Activated naive CD4-positive, alpha-beta T cell treated with anti-CD3 and anti-CD28 coated beads, Interleukin-2, amount 10 ng/mL, durations not matched to agents 7 days and 5 days (primary cell): ENCODE data around the gene EEFSEC.

ENCODE experiments used
- CTCF ChIA-PET: fragments of 350-600 bp; sonication (Branson Sonifier 250); formaldehyde crosslinking; loops from one replicate; lab custom pipeline; 2021; ENCODE audit warnings: antibody characterized with exemption; lab: Charles Lee
- DNase-seq: peaks from one replicate; pipeline ENCODE4 v3.0.0-alpha.2; 2020
- H3K27ac Mint-ChIP-seq: one replicate; pipeline ENCODE4 v1.8.0; 2021; ENCODE audit warnings: mild to moderate bottlenecking, moderate library complexity, mixed read lengths
- H3K27me3 Mint-ChIP-seq: one replicate; pipeline ENCODE4 v1.8.0; 2021; ENCODE audit warnings: mild to moderate bottlenecking, mixed read lengths
- H3K36me3 Mint-ChIP-seq: one replicate; pipeline ENCODE4 v1.8.0; 2021; ENCODE audit warnings: mixed read lengths
- H3K4me1 Mint-ChIP-seq: one replicate; pipeline ENCODE4 v1.8.0; 2021; ENCODE audit warnings: mixed read lengths
- H3K4me3 Mint-ChIP-seq: one replicate; pipeline ENCODE4 v1.8.0; 2021; ENCODE audit warnings: mild to moderate bottlenecking, moderate library complexity, mixed read lengths
- H3K9me3 Mint-ChIP-seq: one replicate; pipeline ENCODE4 v1.8.0; 2021; ENCODE audit warnings: mixed read lengths

EEFSEC gene

GRCh38 chr3:128404276-128405068 is 251.2 kb downstream of the EEFSEC start:
- CTCF ChIA-PET, result interaction anchor here (1.6 kb wide), 1 partner anchor 21 kb away, joined by 4 read pairs; no protein-coding TSS in a partner anchor
- no peak overlapping the region for H3K27ac Mint-ChIP-seq
- no peaks in the 10 kb centered on the region for H3K4me1 Mint-ChIP-seq
- DNase-seq, result no peak
- no peaks in the 10 kb centered on the region for H3K9me3 Mint-ChIP-seq
- no peaks in the 10 kb centered on the region for H3K36me3 Mint-ChIP-seq
- H3K4me3 Mint-ChIP-seq, result no peak overlapping the region
- no peaks in the 10 kb centered on the region for H3K27me3 Mint-ChIP-seq

- Mint-ChIP-seq H3K9me3 (no peaks in the 10 kb centered on the region), H3K27me3 (no peaks in the 10 kb centered on the region), H3K27ac (no peak overlapping the region), H3K4me3 (no peak overlapping the region), H3K36me3 (no peaks in the 10 kb centered on the region), H3K4me1 (no peaks in the 10 kb centered on the region)
- no peak for DNase-seq
- CTCF ChIA-PET, result interaction anchor here (1.6 kb wide), 1 partner anchor 20 kb away, joined by 4 read pairs; no protein-coding TSS in a partner anchor
Observed at GRCh38 chr3:128405554-128406277, 252.4 kb downstream of the EEFSEC start.

GRCh38 chr3:128407247-128407646 is 254.0 kb downstream of the EEFSEC start:
- Mint-ChIP-seq H3K36me3 (no peaks in the 10 kb centered on the region), H3K27me3 (no peaks in the 10 kb centered on the region), H3K4me1 (no peaks in the 10 kb centered on the region), H3K27ac (no peak overlapping the region), H3K9me3 (no peaks in the 10 kb centered on the region), H3K4me3 (no peak overlapping the region)
- CTCF ChIA-PET, result interaction anchor here (1.3 kb wide), 1 partner anchor 312 kb away, joined by 3 read pairs; no protein-coding TSS in a partner anchor
- no peak for DNase-seq

- Mint-ChIP-seq H3K9me3 (no peaks in the 10 kb centered on the region), H3K27me3 (no peaks in the 10 kb centered on the region), H3K4me1 (no peaks in the 10 kb centered on the region), H3K4me3 (no peak overlapping the region), H3K27ac (no peak overlapping the region), H3K36me3 (no peaks in the 10 kb centered on the region)
- CTCF ChIA-PET, result interaction anchor here (0.5 to 0.7 kb wide), 2 partner anchors 30 to 185 kb away, joined by 3 read pairs; no protein-coding TSS in a partner anchor
- DNase-seq, result no peak
Observed at GRCh38 chr3:128408012-128408692, 254.9 kb downstream of the EEFSEC start.

GRCh38 chr3:128408693-128409623 is 255.7 kb downstream of the EEFSEC start:
- CTCF ChIA-PET, result interaction anchor here (0.5 to 0.7 kb wide), 2 partner anchors 29 to 186 kb away, joined by 3 read pairs; no protein-coding TSS in a partner anchor
- Mint-ChIP-seq H3K36me3 (no peaks in the 10 kb centered on the region), H3K27me3 (no peaks in the 10 kb centered on the region), H3K27ac (no peak overlapping the region), H3K4me1 (no peaks in the 10 kb centered on the region), H3K4me3 (no peak overlapping the region), H3K9me3 (no peaks in the 10 kb centered on the region)
- no peak for DNase-seq

GRCh38 chr3:128409624-128410581 is 256.6 kb downstream of the EEFSEC start:
- no peaks in the 10 kb centered on the region for H3K9me3 Mint-ChIP-seq
- no peak overlapping the region for H3K27ac Mint-ChIP-seq
- H3K4me3 Mint-ChIP-seq, result no peak overlapping the region
- H3K4me1 Mint-ChIP-seq, result no peaks in the 10 kb centered on the region
- no peaks in the 10 kb centered on the region for H3K36me3 Mint-ChIP-seq
- CTCF ChIA-PET, result no interaction called here
- DNase-seq, result no peak
- H3K27me3 Mint-ChIP-seq, result no peaks in the 10 kb centered on the region

- Mint-ChIP-seq H3K36me3 (no peaks in the 10 kb centered on the region), H3K27ac (no peak overlapping the region), H3K9me3 (no peaks in the 10 kb centered on the region), H3K4me1 (no peaks in the 10 kb centered on the region), H3K27me3 (no peaks in the 10 kb centered on the region), H3K4me3 (no peak overlapping the region)
- no peak for DNase-seq
- CTCF ChIA-PET, result no interaction called here
Observed at GRCh38 chr3:128410669-128411573, 257.6 kb downstream of the EEFSEC start.

GRCh38 chr3:128411574-128412064 is 258.3 kb downstream of the EEFSEC start:
- no peak overlapping the region for H3K27ac Mint-ChIP-seq
- H3K36me3 Mint-ChIP-seq, result no peaks in the 10 kb centered on the region
- H3K27me3 Mint-ChIP-seq, result no peaks in the 10 kb centered on the region
- no peak for DNase-seq
- CTCF ChIA-PET, result no interaction called here
- H3K9me3 Mint-ChIP-seq, result no peaks in the 10 kb centered on the region
- H3K4me3 Mint-ChIP-seq, result no peak overlapping the region
- no peaks in the 10 kb centered on the region for H3K4me1 Mint-ChIP-seq

- Mint-ChIP-seq H3K4me3 (no peak overlapping the region), H3K27me3 (no peaks in the 10 kb centered on the region), H3K4me1 (no peaks in the 10 kb centered on the region), H3K27ac (no peak overlapping the region), H3K36me3 (no peaks in the 10 kb centered on the region), H3K9me3 (no peaks in the 10 kb centered on the region)
- no peak for DNase-seq
- CTCF ChIA-PET, result no interaction called here
Observed at GRCh38 chr3:128412180-128413002, 259.1 kb downstream of the EEFSEC start.

GRCh38 chr3:128413003-128413370 is 259.7 kb downstream of the EEFSEC start:
- H3K27ac Mint-ChIP-seq, result no peak overlapping the region
- no peaks in the 10 kb centered on the region for H3K27me3 Mint-ChIP-seq
- CTCF ChIA-PET, result no interaction called here
- no peaks in the 10 kb centered on the region for H3K4me1 Mint-ChIP-seq
- no peaks in the 10 kb centered on the region for H3K9me3 Mint-ChIP-seq
- H3K36me3 Mint-ChIP-seq, result no peaks in the 10 kb centered on the region
- DNase-seq, result no peak
- no peak overlapping the region for H3K4me3 Mint-ChIP-seq

- H3K4me1 Mint-ChIP-seq, result no peaks in the 10 kb centered on the region
- DNase-seq, result no peak
- CTCF ChIA-PET, result no interaction called here
- no peak overlapping the region for H3K4me3 Mint-ChIP-seq
- H3K27me3 Mint-ChIP-seq, result no peaks in the 10 kb centered on the region
- H3K36me3 Mint-ChIP-seq, result no peaks in the 10 kb centered on the region
- no peaks in the 10 kb centered on the region for H3K9me3 Mint-ChIP-seq
- H3K27ac Mint-ChIP-seq, result no peak overlapping the region
Observed at GRCh38 chr3:128413413-128414205, 260.3 kb downstream of the EEFSEC start.
